OCI-LY7 (cell line): Measurements from ENCODE around the gene CIB1. TPM values are rescaled to one million over a fixed set of nuclear protein-coding genes. Genes with fewer than 3 reads are reported as not detected.

Source experiments
- BruUV-seq: library from RNA; stranded (reverse); fragments of 400-500 nt; replicated peaks from 2 replicates; lab custom pipeline; 2021; lab: Mats Ljungman, UMichigan
- CTCF ChIA-PET: fragments of 300-600 bp; sonication (Branson Sonifier 250); formaldehyde crosslinking; loops from one replicate; lab custom pipeline; 2022; ENCODE audit warnings: antibody characterized with exemption; ENCODE audit not compliant: unreplicated experiment; lab: Charles Lee
- POLR2A ChIA-PET: fragments of 300-600 bp; sonication (Branson Sonifier 250); formaldehyde crosslinking; loops from one replicate; lab custom pipeline; 2022; ENCODE audit warnings: antibody characterized with exemption; lab: Charles Lee
- DNase-seq: peaks from one replicate; pipeline ENCODE4 v3.0.0-alpha.2; 2015; ENCODE audit warnings: low spot score
- H2AFZ ChIP-seq: fragments of 200-600 bp; sonication (generic), shearing (Covaris generic); 2 replicates; pipeline ENCODE4 v1.6.1; 2014; ENCODE audit warnings: mild to moderate bottlenecking, antibody characterized with exemption, low read length, moderate library complexity
- H3K27ac ChIP-seq: fragments of 200-600 bp; sonication (generic); 2 replicates; pipeline ENCODE4 v1.5.1; 2014; ENCODE audit warnings: mixed run types, low read depth, mild to moderate bottlenecking, moderate library complexity, low read length, inconsistent platforms; ENCODE audit not compliant: poor library complexity, severe bottlenecking
- H3K36me3 ChIP-seq: fragments of 200-600 bp; sonication (generic); 2 replicates; pipeline ENCODE4 v1.6.1; 2014; ENCODE audit warnings: mild to moderate bottlenecking, antibody characterized with exemption, low read length, moderate library complexity, mixed read lengths; ENCODE audit not compliant: insufficient read depth
- H3K4me1 ChIP-seq: fragments of 200-600 bp; sonication (generic); 2 replicates; pipeline ENCODE4 v1.5.1; 2014; ENCODE audit warnings: mild to moderate bottlenecking, low read length; ENCODE audit not compliant: insufficient read depth, poor library complexity, severe bottlenecking
- H3K4me2 ChIP-seq: fragments of 200-600 bp; sonication (generic); 2 replicates; pipeline ENCODE4 v1.6.1; 2014; ENCODE audit warnings: mild to moderate bottlenecking, low read length
- H3K4me3 ChIP-seq: fragments of 200-600 bp; sonication (generic); 2 replicates; pipeline ENCODE4 v1.5.1; 2014; ENCODE audit warnings: mild to moderate bottlenecking, low read depth, low read length; ENCODE audit not compliant: poor library complexity, severe bottlenecking
- H3K79me2 ChIP-seq: fragments of 200-600 bp; sonication (generic); 2 replicates; pipeline ENCODE4 v1.6.1; 2016; ENCODE audit warnings: low read depth, mild to moderate bottlenecking, low read length, moderate library complexity, mixed read lengths; ENCODE audit not compliant: insufficient read depth
- H3K9me2 ChIP-seq: fragments of 200-600 bp; sonication (generic); 2 replicates; pipeline ENCODE4 v1.6.1; 2016; ENCODE audit warnings: mild to moderate bottlenecking, low read length, mixed read lengths; ENCODE audit not compliant: insufficient read depth
- H3K9me3 ChIP-seq: fragments of 200-600 bp; sonication (generic); 2 replicates; pipeline ENCODE4 v1.6.1; 2014; ENCODE audit warnings: mild to moderate bottlenecking, mixed run types, low read length, mixed read lengths
- H4K20me1 ChIP-seq: fragments of 200-600 bp; sonication (generic); 2 replicates; pipeline ENCODE4 v1.6.1; 2014; ENCODE audit warnings: mild to moderate bottlenecking, antibody characterized with exemption, low read length, moderate library complexity, mixed read lengths; ENCODE audit not compliant: insufficient read depth
- CTCF ChIP-seq: fragments of 200-600 bp; sonication (generic); conservative IDR thresholded peaks from 2 replicates; pipeline ENCODE4 v1.5.1; 2014; ENCODE audit warnings: mild to moderate bottlenecking, antibody characterized with exemption, low read length, moderate library complexity, mixed read lengths
- EZH2phosphoT487 ChIP-seq: fragments of 200-600 bp; sonication (generic); IDR thresholded peaks from 2 replicates; pipeline ENCODE4 v1.6.1; 2018; ENCODE audit warnings: low read depth, borderline replicate concordance, mild to moderate bottlenecking, mixed run types, antibody characterized with exemption, low read length, moderate library complexity, mixed read lengths
- intact Hi-C: fragments of 100-400 bp; cut with micrococcal nuclease; formaldehyde crosslinking; loops from one replicate; pipeline ENCODE4 v1.10.0; 2022; ENCODE audit not compliant: unreplicated experiment
- total RNA-seq, 2 experiments: library from RNA; depleted of rRNA in 1 of 2; stranded (reverse); fragments of >200 nt in 1 of 2; shearing (Covaris generic) in 1 of 2; gene quantifications; 2 replicates each; pipeline ENCODE4 v1.2.3, GENCODE V29; 2014 to 2022

Gene CIB1
- total RNA-seq, 2 experiments from 2014 or later = 52.8 to 54.5 TPM

- ChIA-PET CTCF (no interaction called here), POLR2A (interaction anchor here (0.6 kb wide), 1 partner anchor 7 kb away, joined by 3 read pairs; no protein-coding TSS in a partner anchor)
- no peak for DNase-seq
- Histone ChIP-seq H4K20me1 (no peaks in the 10 kb centered on the region), H3K27ac (no peak overlapping the region), H3K9me2 (no peaks in the 10 kb centered on the region), H3K4me1 (no peaks in the 10 kb centered on the region), H3K79me2 (no peaks in the 10 kb centered on the region), H3K9me3 (no peaks in the 10 kb centered on the region), H3K4me2 (no peak overlapping the region), H3K4me3 (no peak overlapping the region), H2AFZ (no peak overlapping the region), H3K36me3 (peaks cover 20% of the 10 kb centered on the region)
- intact Hi-C loops = no loop called here
- no TSS peak for BruUV-seq
- TF ChIP-seq EZH2phosphoT487 (no peak), CTCF (no peak)
Measured at GRCh38 chr15:90240856-90241255, 7.1 kb upstream of the CIB1 start.

- Histone ChIP-seq H3K36me3 (peaks cover 20% of the 10 kb centered on the region), H3K4me3 (no peak overlapping the region), H3K4me1 (peaks cover 7% of the 10 kb centered on the region), H3K27ac (no peak overlapping the region), H3K79me2 (no peaks in the 10 kb centered on the region), H4K20me1 (no peaks in the 10 kb centered on the region), H2AFZ (no peak overlapping the region), H3K4me2 (no peak overlapping the region), H3K9me3 (no peaks in the 10 kb centered on the region), H3K9me2 (no peaks in the 10 kb centered on the region)
- POLR2A ChIA-PET = interaction anchor here (1.0 kb wide), 1 partner anchor 25 kb away, joined by 5 read pairs; no protein-coding TSS in a partner anchor
- intact Hi-C loops = loop anchor here (10.0 kb wide), 1 partner anchor 755 kb away; the partner anchor contains the start of gene PRC1
- BruUV-seq = no TSS peak
- CTCF ChIA-PET = no interaction called here
- TF ChIP-seq EZH2phosphoT487 = no peak
- no peak for TF ChIP-seq CTCF
- no peak for DNase-seq
Measured at GRCh38 chr15:90239371-90239770, 5.6 kb upstream of the CIB1 start.
